ENCODE data around the gene NR6A1.

Gene NR6A1

DNA sequence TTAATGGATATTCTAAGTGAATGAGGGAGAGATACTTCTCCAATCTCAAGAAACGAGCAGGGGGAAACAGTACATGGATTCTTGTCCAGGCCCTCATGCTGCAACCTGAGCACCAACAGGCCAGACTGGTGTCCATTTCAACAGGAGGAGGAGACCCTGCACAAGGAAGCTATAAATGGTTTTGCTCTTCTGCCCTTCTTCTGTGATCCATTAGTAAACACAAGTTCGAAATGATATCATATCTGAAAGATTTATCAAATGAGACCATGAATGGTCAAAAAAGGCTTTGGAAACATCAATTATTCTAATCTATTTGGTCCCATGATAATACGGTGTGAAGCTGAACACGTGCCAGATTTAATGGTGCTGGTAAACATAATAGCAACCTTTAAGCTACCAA is 109.8 kb downstream of the NR6A1 start:
- TF ChIP-seq ZFX (IDR thresholded peaks at IDR 0.05; ENCODE audit: borderline replicate concordance), result no peak
- TF ChIP-seq, protein P1, sequence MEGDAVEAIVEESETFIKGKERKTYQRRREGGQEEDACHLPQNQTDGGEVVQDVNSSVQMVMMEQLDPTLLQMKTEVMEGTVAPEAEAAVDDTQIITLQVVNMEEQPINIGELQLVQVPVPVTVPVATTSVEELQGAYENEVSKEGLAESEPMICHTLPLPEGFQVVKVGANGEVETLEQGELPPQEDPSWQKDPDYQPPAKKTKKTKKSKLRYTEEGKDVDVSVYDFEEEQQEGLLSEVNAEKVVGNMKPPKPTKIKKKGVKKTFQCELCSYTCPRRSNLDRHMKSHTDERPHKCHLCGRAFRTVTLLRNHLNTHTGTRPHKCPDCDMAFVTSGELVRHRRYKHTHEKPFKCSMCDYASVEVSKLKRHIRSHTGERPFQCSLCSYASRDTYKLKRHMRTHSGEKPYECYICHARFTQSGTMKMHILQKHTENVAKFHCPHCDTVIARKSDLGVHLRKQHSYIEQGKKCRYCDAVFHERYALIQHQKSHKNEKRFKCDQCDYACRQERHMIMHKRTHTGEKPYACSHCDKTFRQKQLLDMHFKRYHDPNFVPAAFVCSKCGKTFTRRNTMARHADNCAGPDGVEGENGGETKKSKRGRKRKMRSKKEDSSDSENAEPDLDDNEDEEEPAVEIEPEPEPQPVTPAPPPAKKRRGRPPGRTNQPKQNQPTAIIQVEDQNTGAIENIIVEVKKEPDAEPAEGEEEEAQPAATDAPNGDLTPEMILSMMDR (IDR thresholded peaks at IDR 0.05), result no peak
- no peak overlapping the region for H3K27ac ChIP-seq

- no peak for TF ChIP-seq ZFX (IDR thresholded peaks at IDR 0.05; ENCODE audit: borderline replicate concordance)
- TF ChIP-seq, protein P1 (IDR thresholded peaks at IDR 0.05), result no peak
- no peak overlapping the region for H3K27ac ChIP-seq
Observed at GRCh38 chr9:124660341-124660801, 110.7 kb downstream of the NR6A1 start.

GRCh38 chr9:124659099-124659659 is 111.9 kb downstream of the NR6A1 start:
- TF ChIP-seq, protein P1 (IDR thresholded peaks at IDR 0.05), result no peak
- no peak for TF ChIP-seq ZFX (IDR thresholded peaks at IDR 0.05; ENCODE audit: borderline replicate concordance)
- peak overlapping the region; percentile 90 for H3K27ac ChIP-seq

DNA sequence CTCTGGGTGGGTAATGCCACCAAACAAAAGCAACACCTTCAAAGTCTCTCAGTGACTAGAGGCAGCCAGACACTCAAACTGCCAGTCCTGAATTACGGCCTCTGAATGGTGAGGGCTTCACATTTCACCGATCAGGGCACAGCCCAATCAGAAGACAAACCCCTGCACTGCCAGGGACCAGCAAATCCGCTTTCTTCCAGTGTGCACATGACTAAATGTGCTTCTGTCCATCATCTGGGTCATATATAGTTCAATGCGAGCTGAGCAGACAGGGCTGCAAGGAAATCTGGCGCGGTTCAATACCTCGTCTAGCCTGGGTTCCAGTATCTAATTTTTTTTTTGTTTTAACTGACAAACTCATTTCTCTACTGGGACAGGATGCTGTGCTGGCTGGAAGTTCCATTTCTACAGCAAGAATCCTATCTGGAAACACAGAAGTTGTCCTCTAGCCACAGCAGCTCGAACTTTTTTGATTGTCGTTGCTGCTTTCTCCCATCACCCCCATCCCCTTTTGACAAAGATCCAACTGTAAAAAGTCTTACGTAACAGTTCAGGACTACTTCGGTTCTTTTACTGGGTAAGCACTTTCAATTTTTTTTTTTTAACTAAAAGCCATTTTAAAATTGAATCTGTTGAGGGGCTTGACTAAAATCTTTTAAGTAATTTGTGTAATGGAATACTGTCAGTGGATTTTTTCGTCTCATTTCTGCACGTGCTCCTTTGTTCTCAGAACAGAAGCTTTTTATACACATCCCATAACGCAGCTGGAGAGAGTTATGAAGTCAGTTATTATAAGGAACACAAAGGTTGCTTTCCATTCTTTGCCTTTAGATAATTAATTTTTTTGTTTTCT is 112.7 kb downstream of the NR6A1 start:
- TF ChIP-seq ZFX (IDR thresholded peaks at IDR 0.05; ENCODE audit: borderline replicate concordance), result no peak
- TF ChIP-seq, protein P1 (IDR thresholded peaks at IDR 0.05), result no peak
- peak overlapping the region; percentile 90 for H3K27ac ChIP-seq

- TF ChIP-seq, protein P1 (IDR thresholded peaks at IDR 0.05), result no peak
- no peak for TF ChIP-seq ZFX (IDR thresholded peaks at IDR 0.05; ENCODE audit: borderline replicate concordance)
- peak overlapping the region; percentile 90 for H3K27ac ChIP-seq
Observed at GRCh38 chr9:124657516-124657915, 113.6 kb downstream of the NR6A1 start.

- no peak overlapping the region for H3K27ac ChIP-seq
- TF ChIP-seq, protein P1 (IDR thresholded peaks at IDR 0.05), result no peak
- no peak for TF ChIP-seq ZFX (IDR thresholded peaks at IDR 0.05; ENCODE audit: borderline replicate concordance)
Observed at GRCh38 chr9:124654431-124654830, 116.7 kb downstream of the NR6A1 start.

Measured in 22Rv1 (cell line).